Stimulated activated CD4-positive, alpha-beta T cell treated with anti-CD3 and anti-CD28 coated beads, Interleukin-1b, Interleukin-23, amount 100 ng/mL, for 4 hours (primary cell): ENCODE results near the gene PMAIP1.

Source experiments
- DNase-seq, 2 donors: peaks; one replicate each; pipeline ENCODE4 v3.0.0-alpha.2; 2020; ENCODE audit warnings: low read depth in 2 of 2

PMAIP1 gene

GRCh38 chr18:59912007-59912550 is 12.3 kb downstream of the PMAIP1 start:
- no peak for DNase-seq

GRCh38 chr18:59915606-59916005 is 15.8 kb downstream of the PMAIP1 start:
- DNase-seq = no peak

- DNase-seq = no peak
Observed at GRCh38 chr18:59916746-59917145, 16.9 kb downstream of the PMAIP1 start.

GRCh38 chr18:59917422-59917821 is 17.6 kb downstream of the PMAIP1 start:
- DNase-seq = no peak

- DNase-seq = no peak
Observed at GRCh38 chr18:59918320-59918755, 18.5 kb downstream of the PMAIP1 start.

- no peak for DNase-seq
Observed at GRCh38 chr18:59918997-59919396, 19.2 kb downstream of the PMAIP1 start.

- DNase-seq = no peak
Observed at GRCh38 chr18:59921384-59921891, 21.6 kb downstream of the PMAIP1 start.

- no peak for DNase-seq
Observed at GRCh38 chr18:59923539-59924196, 23.9 kb downstream of the PMAIP1 start.

GRCh38 chr18:59926131-59926530 is 26.3 kb downstream of the PMAIP1 start:
- DNase-seq = no peak

GRCh38 chr18:59927246-59927825 is 27.5 kb downstream of the PMAIP1 start:
- no peak for DNase-seq

- DNase-seq = no peak
Observed at GRCh38 chr18:59928201-59928600, 28.4 kb downstream of the PMAIP1 start.

GRCh38 chr18:59929621-59930295 is 30.0 kb downstream of the PMAIP1 start:
- DNase-seq = no peak

GRCh38 chr18:59932401-59932800 is 32.6 kb downstream of the PMAIP1 start:
- no peak for DNase-seq

GRCh38 chr18:59938676-59939075 is 38.9 kb downstream of the PMAIP1 start:
- no peak for DNase-seq

- no peak for DNase-seq
Observed at GRCh38 chr18:59939127-59939526, 39.3 kb downstream of the PMAIP1 start.

GRCh38 chr18:59940068-59940467 is 40.3 kb downstream of the PMAIP1 start:
- no peak for DNase-seq

- no peak for DNase-seq
Observed at GRCh38 chr18:59941331-59941730, 41.5 kb downstream of the PMAIP1 start.

GRCh38 chr18:59942601-59943000 is 42.8 kb downstream of the PMAIP1 start:
- no peak for DNase-seq

- no peak for DNase-seq
Observed at GRCh38 chr18:59945544-59945943, 45.7 kb downstream of the PMAIP1 start.

- no peak for DNase-seq
Observed at GRCh38 chr18:59950215-59950944, 50.6 kb downstream of the PMAIP1 start.

GRCh38 chr18:59951591-59951990 is 51.8 kb downstream of the PMAIP1 start:
- no peak for DNase-seq
